ENCODE measurements around the gene HMGCS2. TPM values are rescaled to one million over a fixed set of nuclear protein-coding genes. Genes with fewer than 3 reads are reported as not detected.

Gene HMGCS2
- total RNA-seq, 1 experiment from 2014 or later: not detected

DNA sequence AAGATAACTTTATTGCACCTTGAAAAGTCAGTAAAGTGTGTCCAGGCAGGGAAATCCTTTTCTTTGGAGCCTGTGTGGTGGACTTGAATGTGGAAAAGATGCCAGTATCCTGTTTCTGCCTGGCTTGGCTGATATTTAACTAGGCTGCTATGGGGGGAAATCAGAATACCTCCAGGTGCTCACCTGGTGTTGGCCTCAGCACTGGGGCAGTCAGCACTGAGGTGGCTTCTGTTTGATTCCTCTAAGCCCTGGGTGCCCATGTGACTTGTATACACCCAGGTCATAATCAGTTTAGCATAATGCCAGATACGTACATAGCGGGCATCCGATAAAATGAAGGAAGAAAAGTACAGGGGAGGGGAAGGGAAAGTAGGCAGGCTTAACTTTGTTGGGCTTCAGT lies 49.7 kb downstream of the HMGCS2 start:
- Mint-ChIP-seq H3K9me3 (ENCODE audit: low read depth, unreplicated experiment) (no peaks in the 10 kb centered on the region), H3K4me1 (ENCODE audit: low read depth, unreplicated experiment) (peaks cover 76% of the 10 kb centered on the region), H3K36me3 (ENCODE audit: insufficient read depth, unreplicated experiment) (peaks cover 21% of the 10 kb centered on the region), H3K27ac (ENCODE audit: unreplicated experiment) (no peak overlapping the region), H3K27me3 (ENCODE audit: unreplicated experiment) (no peaks in the 10 kb centered on the region), H3K4me3 (ENCODE audit: low read depth, unreplicated experiment) (no peak overlapping the region)
- TF ChIP-seq, protein P1, sequence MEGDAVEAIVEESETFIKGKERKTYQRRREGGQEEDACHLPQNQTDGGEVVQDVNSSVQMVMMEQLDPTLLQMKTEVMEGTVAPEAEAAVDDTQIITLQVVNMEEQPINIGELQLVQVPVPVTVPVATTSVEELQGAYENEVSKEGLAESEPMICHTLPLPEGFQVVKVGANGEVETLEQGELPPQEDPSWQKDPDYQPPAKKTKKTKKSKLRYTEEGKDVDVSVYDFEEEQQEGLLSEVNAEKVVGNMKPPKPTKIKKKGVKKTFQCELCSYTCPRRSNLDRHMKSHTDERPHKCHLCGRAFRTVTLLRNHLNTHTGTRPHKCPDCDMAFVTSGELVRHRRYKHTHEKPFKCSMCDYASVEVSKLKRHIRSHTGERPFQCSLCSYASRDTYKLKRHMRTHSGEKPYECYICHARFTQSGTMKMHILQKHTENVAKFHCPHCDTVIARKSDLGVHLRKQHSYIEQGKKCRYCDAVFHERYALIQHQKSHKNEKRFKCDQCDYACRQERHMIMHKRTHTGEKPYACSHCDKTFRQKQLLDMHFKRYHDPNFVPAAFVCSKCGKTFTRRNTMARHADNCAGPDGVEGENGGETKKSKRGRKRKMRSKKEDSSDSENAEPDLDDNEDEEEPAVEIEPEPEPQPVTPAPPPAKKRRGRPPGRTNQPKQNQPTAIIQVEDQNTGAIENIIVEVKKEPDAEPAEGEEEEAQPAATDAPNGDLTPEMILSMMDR (IDR thresholded peaks at IDR 0.05; ENCODE audit: unreplicated experiment): no peak
- CTCF ChIA-PET: no interaction called here
- intact Hi-C loops (cut with micrococcal nuclease; ENCODE audit: unreplicated experiment): no loop called here
- no TSS peak for BruUV-seq (replicated peaks)
- DNase-seq: no peak

DNA sequence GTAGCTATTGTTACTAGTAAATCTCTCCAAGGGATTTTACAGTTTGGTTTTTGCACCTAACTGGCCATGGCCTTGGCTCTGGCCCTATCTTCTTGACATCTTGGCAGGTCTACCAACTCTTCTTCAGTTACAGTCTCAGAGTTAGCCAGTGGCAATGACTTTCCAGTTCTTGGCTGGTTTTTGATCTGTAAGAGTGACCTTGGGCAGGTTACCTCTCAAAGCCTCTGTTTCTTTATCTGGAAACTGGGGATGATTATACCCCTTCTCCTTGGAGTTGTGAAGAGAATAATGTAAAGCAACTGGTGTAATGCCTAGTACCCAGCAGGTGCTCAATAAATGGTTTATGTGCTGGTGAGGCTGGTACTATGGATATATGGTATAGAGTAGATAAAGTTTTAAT lies 50.3 kb downstream of the HMGCS2 start:
- TF ChIP-seq, protein P1 (IDR thresholded peaks at IDR 0.05; ENCODE audit: unreplicated experiment): no peak
- Mint-ChIP-seq H3K9me3 (ENCODE audit: low read depth, unreplicated experiment) (no peaks in the 10 kb centered on the region), H3K4me1 (ENCODE audit: low read depth, unreplicated experiment) (peaks cover 82% of the 10 kb centered on the region), H3K27me3 (ENCODE audit: unreplicated experiment) (no peaks in the 10 kb centered on the region), H3K36me3 (ENCODE audit: insufficient read depth, unreplicated experiment) (peaks cover 27% of the 10 kb centered on the region), H3K27ac (ENCODE audit: unreplicated experiment) (no peak overlapping the region), H3K4me3 (ENCODE audit: low read depth, unreplicated experiment) (no peak overlapping the region)
- no peak for DNase-seq
- intact Hi-C loops (cut with micrococcal nuclease; ENCODE audit: unreplicated experiment): no loop called here
- CTCF ChIA-PET: no interaction called here
- BruUV-seq (replicated peaks): no TSS peak

DNA sequence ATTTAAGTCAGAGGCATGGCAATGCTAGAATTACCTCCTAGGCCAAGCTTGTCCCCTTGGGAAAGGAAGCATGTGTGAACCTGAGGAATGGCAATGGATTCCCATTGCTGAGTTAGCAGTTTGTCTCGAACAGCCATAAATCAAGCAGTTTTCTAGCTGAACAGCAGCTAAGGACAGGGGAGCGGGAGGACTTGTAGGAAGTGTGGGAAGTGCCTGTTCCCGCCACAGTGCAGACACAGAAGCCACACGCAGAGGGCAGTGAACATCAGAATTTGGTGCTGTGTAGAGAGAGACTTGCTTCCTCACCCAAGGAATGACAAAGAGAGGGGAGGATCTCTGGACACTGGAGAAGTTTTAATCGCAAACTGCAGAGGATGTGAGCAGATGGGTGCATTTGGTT lies 53.2 kb downstream of the HMGCS2 start:
- Mint-ChIP-seq H3K27me3 (ENCODE audit: unreplicated experiment) (no peaks in the 10 kb centered on the region), H3K36me3 (ENCODE audit: insufficient read depth, unreplicated experiment) (peaks cover 34% of the 10 kb centered on the region), H3K4me1 (ENCODE audit: low read depth, unreplicated experiment) (peaks cover 65% of the 10 kb centered on the region), H3K27ac (ENCODE audit: unreplicated experiment) (peak overlapping the region; percentile 27), H3K9me3 (ENCODE audit: low read depth, unreplicated experiment) (no peaks in the 10 kb centered on the region), H3K4me3 (ENCODE audit: low read depth, unreplicated experiment) (peak overlapping the region; percentile 33)
- no TSS peak for BruUV-seq (replicated peaks)
- TF ChIP-seq, protein P1 (IDR thresholded peaks at IDR 0.05; ENCODE audit: unreplicated experiment): no peak
- CTCF ChIA-PET: no interaction called here
- intact Hi-C loops (cut with micrococcal nuclease; ENCODE audit: unreplicated experiment): no loop called here
- DNase-seq: no peak

DNA sequence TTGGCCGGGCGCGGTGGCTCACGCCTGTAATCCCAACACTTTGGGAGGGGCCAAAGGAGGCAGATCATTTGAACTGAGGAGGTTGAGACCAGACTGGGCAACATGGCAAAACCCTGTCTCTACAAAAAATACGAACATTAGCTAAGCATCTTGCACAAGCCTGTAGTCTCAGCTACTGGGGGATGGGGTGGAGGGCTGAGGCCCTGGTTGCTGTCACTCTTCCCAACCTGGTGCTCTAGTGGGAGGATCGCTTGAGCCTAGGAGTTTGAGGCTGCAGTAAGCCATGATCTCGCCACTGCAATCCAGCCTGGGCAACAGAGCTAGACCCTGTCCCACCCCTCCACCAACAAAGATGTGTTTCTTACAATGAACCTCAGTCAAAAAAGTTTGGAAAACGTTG lies 54.1 kb downstream of the HMGCS2 start:
- CTCF ChIA-PET: no interaction called here
- no TSS peak for BruUV-seq (replicated peaks)
- H3K27ac Mint-ChIP-seq (ENCODE audit: unreplicated experiment): no peak overlapping the region
- H3K4me3 Mint-ChIP-seq (ENCODE audit: low read depth, unreplicated experiment): peak overlapping the region; percentile 90
- H3K27me3 Mint-ChIP-seq (ENCODE audit: unreplicated experiment): no peaks in the 10 kb centered on the region
- TF ChIP-seq, protein P1 (IDR thresholded peaks at IDR 0.05; ENCODE audit: unreplicated experiment): no peak
- DNase-seq: no peak
- H3K4me1 Mint-ChIP-seq (ENCODE audit: low read depth, unreplicated experiment): peaks cover 57% of the 10 kb centered on the region
- peaks cover 30% of the 10 kb centered on the region for H3K36me3 Mint-ChIP-seq (ENCODE audit: insufficient read depth, unreplicated experiment)
- H3K9me3 Mint-ChIP-seq (ENCODE audit: low read depth, unreplicated experiment): no peaks in the 10 kb centered on the region
- intact Hi-C loops (cut with micrococcal nuclease; ENCODE audit: unreplicated experiment): loop anchor here (5.0 kb wide), 1 partner anchor 102 kb away; no protein-coding TSS in a partner anchor
